Central memory CD8-positive, alpha-beta T cell (primary cell): Measurements from ENCODE around the gene RPL18.

Experiments used
- ATAC-seq: fragments of 150-1000 bp; cut with Tn5 transposase; replicated peaks from 2 replicates; pipeline ENCODE4 v1.10.0; 2022; ENCODE audit warnings: mild to moderate bottlenecking, moderate FRiP score, moderate number of reproducible peaks; ENCODE audit not compliant: poor library complexity, severe bottlenecking; ENCODE audit errors: extremely low read depth
- DNase-seq, 2 donors: peaks; one replicate each; pipeline ENCODE4 v3.0.0; 2021; ENCODE audit warnings: low spot score in 2 of 2
- H3K27ac Mint-ChIP-seq: one replicate; pipeline ENCODE4 v1.8.0; 2022; ENCODE audit warnings: low read depth, mild to moderate bottlenecking, moderate library complexity, mixed read lengths
- H3K27me3 Mint-ChIP-seq: one replicate; pipeline ENCODE4 v1.8.0; 2022; ENCODE audit warnings: mixed read lengths
- H3K36me3 Mint-ChIP-seq: one replicate; pipeline ENCODE4 v1.8.0; 2022; ENCODE audit warnings: mild to moderate bottlenecking, moderate library complexity, mixed read lengths; ENCODE audit not compliant: insufficient read depth
- H3K4me1 Mint-ChIP-seq: one replicate; pipeline ENCODE4 v1.8.0; 2022; ENCODE audit warnings: mixed read lengths
- H3K4me3 Mint-ChIP-seq: one replicate; pipeline ENCODE4 v1.8.0; 2022; ENCODE audit warnings: mild to moderate bottlenecking, moderate library complexity, mixed read lengths
- H3K9me3 Mint-ChIP-seq: one replicate; pipeline ENCODE4 v1.8.0; 2022; ENCODE audit warnings: mixed read lengths

Gene RPL18

GRCh38 chr19:48624067-48624594, 5.2 kb upstream of the RPL18 start:
- Mint-ChIP-seq H3K9me3 (no peaks in the 10 kb centered on the region), H3K36me3 (peaks cover 21% of the 10 kb centered on the region), H3K27ac (peak overlapping the region; percentile 85), H3K4me3 (peak overlapping the region; percentile 77), H3K4me1 (peaks cover 46% of the 10 kb centered on the region), H3K27me3 (no peaks in the 10 kb centered on the region)
- DNase-seq (peak; percentile 80 to 81), ATAC-seq (peak; percentile 74)

GRCh38 chr19:48623556-48624066, 4.6 kb upstream of the RPL18 start:
- Mint-ChIP-seq H3K9me3 (no peaks in the 10 kb centered on the region), H3K27ac (peak overlapping the region; percentile 85), H3K4me1 (peaks cover 45% of the 10 kb centered on the region), H3K27me3 (no peaks in the 10 kb centered on the region), H3K36me3 (peaks cover 27% of the 10 kb centered on the region), H3K4me3 (peak overlapping the region; percentile 77)
- DNase-seq = no peak
- no peak for ATAC-seq

- peak overlapping the region; percentile 93 for H3K4me3 Mint-ChIP-seq
- DNase-seq (no peak), ATAC-seq (no peak)
- H3K36me3 Mint-ChIP-seq = peaks cover 34% of the 10 kb centered on the region
- no peaks in the 10 kb centered on the region for H3K27me3 Mint-ChIP-seq
- H3K9me3 Mint-ChIP-seq = no peaks in the 10 kb centered on the region
- H3K27ac Mint-ChIP-seq = peak overlapping the region; percentile 95
- peaks cover 57% of the 10 kb centered on the region for H3K4me1 Mint-ChIP-seq
These were observed 961 bp upstream of the RPL18 start for GRCh38 chr19:48619692-48620585.

- peaks cover 48% of the 10 kb centered on the region for H3K4me1 Mint-ChIP-seq
- peaks cover 34% of the 10 kb centered on the region for H3K36me3 Mint-ChIP-seq
- DNase-seq = no peak
- ATAC-seq = no peak
- peak overlapping the region; percentile 93 for H3K4me3 Mint-ChIP-seq
- H3K27me3 Mint-ChIP-seq = no peaks in the 10 kb centered on the region
- H3K27ac Mint-ChIP-seq = peak overlapping the region; percentile 95
- no peaks in the 10 kb centered on the region for H3K9me3 Mint-ChIP-seq
These were observed 581 bp downstream of the RPL18 start for GRCh38 chr19:48618278-48618915.

GRCh38 chr19:48617146-48617937, 1.6 kb downstream of the RPL18 start:
- Mint-ChIP-seq H3K27me3 (no peaks in the 10 kb centered on the region), H3K9me3 (no peaks in the 10 kb centered on the region), H3K27ac (peak overlapping the region; percentile 88), H3K4me1 (peaks cover 45% of the 10 kb centered on the region), H3K36me3 (peaks cover 31% of the 10 kb centered on the region), H3K4me3 (peak overlapping the region; percentile 93)
- ATAC-seq (no peak), DNase-seq (no peak)

- DNase-seq (no peak), ATAC-seq (no peak)
- H3K9me3 Mint-ChIP-seq = no peaks in the 10 kb centered on the region
- no peaks in the 10 kb centered on the region for H3K27me3 Mint-ChIP-seq
- H3K4me3 Mint-ChIP-seq = peak overlapping the region; percentile 93
- peaks cover 30% of the 10 kb centered on the region for H3K36me3 Mint-ChIP-seq
- H3K27ac Mint-ChIP-seq = peak overlapping the region; percentile 88
- peaks cover 45% of the 10 kb centered on the region for H3K4me1 Mint-ChIP-seq
These were observed 2.4 kb downstream of the RPL18 start for GRCh38 chr19:48616491-48617056.

GRCh38 chr19:48616041-48616436, 2.9 kb downstream of the RPL18 start:
- Mint-ChIP-seq H3K4me3 (peak overlapping the region; percentile 93), H3K36me3 (peaks cover 28% of the 10 kb centered on the region), H3K27ac (peak overlapping the region; percentile 88), H3K27me3 (no peaks in the 10 kb centered on the region), H3K4me1 (peaks cover 45% of the 10 kb centered on the region), H3K9me3 (no peaks in the 10 kb centered on the region)
- DNase-seq (no peak), ATAC-seq (no peak)

- no peak for ATAC-seq
- no peak for DNase-seq
- peaks cover 27% of the 10 kb centered on the region for H3K36me3 Mint-ChIP-seq
- H3K27ac Mint-ChIP-seq = no peak overlapping the region
- H3K4me3 Mint-ChIP-seq = peak overlapping the region; percentile 18
- H3K4me1 Mint-ChIP-seq = peaks cover 45% of the 10 kb centered on the region
- no peaks in the 10 kb centered on the region for H3K9me3 Mint-ChIP-seq
- no peaks in the 10 kb centered on the region for H3K27me3 Mint-ChIP-seq
These were observed 3.5 kb downstream of the RPL18 start for GRCh38 chr19:48615231-48616040.

GRCh38 chr19:48614436-48615230, 4.3 kb downstream of the RPL18 start, which contains the start of gene FAM83E:
Gene FAM83E, minus strand, starts transcription at chr19:48615076. Its CDS starts 1,704 bp downstream, at chr19:48613372.
- Mint-ChIP-seq H3K27me3 (no peaks in the 10 kb centered on the region), H3K9me3 (no peaks in the 10 kb centered on the region), H3K4me1 (peaks cover 38% of the 10 kb centered on the region), H3K36me3 (peaks cover 25% of the 10 kb centered on the region), H3K27ac (peak within 1 kb of the TSS; percentile 91), H3K4me3 (peak within 1 kb of the TSS; percentile 18)
- DNase-seq (no peak), ATAC-seq (no peak)

GRCh38 chr19:48613852-48614435, 5.0 kb downstream of the RPL18 start:
- Mint-ChIP-seq H3K27ac (peak overlapping the region; percentile 91), H3K4me1 (peaks cover 36% of the 10 kb centered on the region), H3K9me3 (no peaks in the 10 kb centered on the region), H3K27me3 (no peaks in the 10 kb centered on the region), H3K4me3 (no peak overlapping the region), H3K36me3 (peaks cover 19% of the 10 kb centered on the region)
- no peak for ATAC-seq
- DNase-seq = no peak
